IMR-90 (cell line): Measurements from ENCODE around the gene ZNF202. TPM values are rescaled to one million over a fixed set of nuclear protein-coding genes. Genes with fewer than 3 reads are reported as not detected.
A peak's percentile ranks its signal among the peaks of the same experiment; 100 is the strongest.

Source experiments
- ATAC-seq: fragments of 200-7000 bp; cut with Tn5 transposase; 2 replicates; pipeline ENCODE4 v1.9.1; 2020; ENCODE audit warnings: low read depth, mild to moderate bottlenecking, moderate library complexity
- BruUV-seq: library from RNA; stranded (reverse); fragments of 400-500 nt; replicated peaks from 2 replicates; lab custom pipeline; 2021; lab: Mats Ljungman, UMichigan
- CTCF ChIA-PET: fragments of 300-600 bp; formaldehyde crosslinking; extraction: SDS; loops from one replicate; lab custom pipeline; 2021; ENCODE audit warnings: antibody characterized with exemption; lab: Yijun Ruan, JAX
- POLR2A ChIA-PET: fragments of 300-600 bp; sonication (Branson Sonifier 250); formaldehyde crosslinking; loops from one replicate; lab custom pipeline; 2022; ENCODE audit warnings: antibody characterized with exemption; ENCODE audit not compliant: unreplicated experiment; lab: Charles Lee
- DNase-seq: peaks from one replicate; pipeline ENCODE4 v3.0.0; 2013
- H2AFZ ChIP-seq: replicated peaks from 2 replicates; pipeline ENCODE3; 2013; ENCODE audit warnings: low read length, mild to moderate bottlenecking; ENCODE audit not compliant: poor library complexity
- H2AK5ac ChIP-seq: 2 replicates; pipeline ENCODE4 v1.6.1; 2013; ENCODE audit warnings: low read depth, low read length, inconsistent platforms
- H2AK9ac ChIP-seq: replicated peaks from 2 replicates; pipeline ENCODE3; 2013; ENCODE audit warnings: mild to moderate bottlenecking, low read depth, low read length, moderate library complexity; ENCODE audit not compliant: poor library complexity
- H2BK120ac ChIP-seq: 2 replicates; pipeline ENCODE4 v1.6.1; 2013; ENCODE audit warnings: low read depth, low read length, inconsistent platforms
- H2BK15ac ChIP-seq: 3 replicates; pipeline ENCODE4 v1.6.1; 2013; ENCODE audit warnings: low read depth, low read length, inconsistent platforms
- H2BK20ac ChIP-seq: 2 replicates; pipeline ENCODE4 v1.6.1; 2013; ENCODE audit warnings: low read depth, mild to moderate bottlenecking, inconsistent platforms, low read length, moderate library complexity
- H2BK5ac ChIP-seq: 2 replicates; pipeline ENCODE4 v1.6.1; 2013; ENCODE audit warnings: mild to moderate bottlenecking, low read depth, low read length, inconsistent platforms; ENCODE audit not compliant: poor library complexity, severe bottlenecking
- H3K14ac ChIP-seq: replicated peaks from 2 replicates; pipeline ENCODE4 v1.6.1; 2013; ENCODE audit warnings: low read depth, low read length, inconsistent platforms
- H3K18ac ChIP-seq: 2 replicates; pipeline ENCODE4 v1.6.1; 2013; ENCODE audit warnings: low read depth, low read length, control low read depth
- H3K23ac ChIP-seq: 2 replicates; pipeline ENCODE4 v1.6.1; 2013; ENCODE audit warnings: low read depth, low read length, inconsistent platforms
- H3K27ac ChIP-seq: 2 replicates; pipeline ENCODE4 v1.5.1; 2013; ENCODE audit warnings: mild to moderate bottlenecking, control low read depth, low read length; ENCODE audit not compliant: insufficient read depth
- H3K27me3 ChIP-seq: 2 replicates; pipeline ENCODE4 v1.6.1; 2013; ENCODE audit warnings: low read length; ENCODE audit not compliant: control insufficient read depth, insufficient read depth
- H3K36me3 ChIP-seq: 2 replicates; pipeline ENCODE4 v1.6.1; 2013; ENCODE audit warnings: low read length, mixed read lengths; ENCODE audit not compliant: control insufficient read depth, insufficient read depth
- H3K4ac ChIP-seq: 2 replicates; pipeline ENCODE4 v1.6.1; 2013; ENCODE audit warnings: low read depth, low read length, inconsistent platforms
- H3K4me1 ChIP-seq: 2 replicates; pipeline ENCODE4 v1.6.1; 2013; ENCODE audit warnings: low read length, mixed read lengths; ENCODE audit not compliant: control insufficient read depth, insufficient read depth
- H3K4me2 ChIP-seq: 2 replicates; pipeline ENCODE4 v1.6.1; 2013; ENCODE audit warnings: low read depth, mild to moderate bottlenecking, control low read depth, low read length, moderate library complexity
- H3K4me3 ChIP-seq: 2 replicates; pipeline ENCODE4 v1.5.1; 2013; ENCODE audit warnings: low read depth, mild to moderate bottlenecking, control low read depth, low read length, moderate library complexity; ENCODE audit not compliant: insufficient read depth
- H3K56ac ChIP-seq: 2 replicates; pipeline ENCODE4 v1.6.1; 2013; ENCODE audit warnings: low read length, inconsistent platforms; ENCODE audit not compliant: insufficient read depth; ENCODE audit errors: extremely low read depth
- H3K79me1 ChIP-seq, 2 experiments: 2 replicates each; pipeline ENCODE4 v1.6.1; 2013; ENCODE audit warnings: low read length in 2 of 2, inconsistent platforms in 1 of 2, low read depth in 1 of 2
- H3K9ac ChIP-seq: 2 replicates; pipeline ENCODE4 v1.6.1; 2013; ENCODE audit warnings: low read depth, low read length, control low read depth
- H3K9me1 ChIP-seq: 2 replicates; pipeline ENCODE4 v1.6.1; 2013; ENCODE audit warnings: low read length, inconsistent platforms; ENCODE audit not compliant: insufficient read depth
- H3K9me3 ChIP-seq: 2 replicates; pipeline ENCODE4 v1.6.1; 2013; ENCODE audit warnings: low read length; ENCODE audit not compliant: control insufficient read depth, insufficient read depth
- H4K20me1 ChIP-seq: 2 replicates; pipeline ENCODE4 v1.6.1; 2013; ENCODE audit warnings: low read length, inconsistent platforms; ENCODE audit not compliant: insufficient read depth
- H4K5ac ChIP-seq: 2 replicates; pipeline ENCODE4 v1.6.1; 2013; ENCODE audit warnings: mild to moderate bottlenecking, low read depth, low read length, control low read depth
- H4K8ac ChIP-seq, 2 experiments: 2 replicates each; pipeline ENCODE4 v1.6.1; 2013; ENCODE audit warnings: low read depth in 2 of 2, low read length in 2 of 2, control low read depth in 1 of 2, inconsistent platforms in 1 of 2
- H4K91ac ChIP-seq: 2 replicates; pipeline ENCODE4 v1.6.1; 2013; ENCODE audit warnings: low read depth, low read length, inconsistent platforms; ENCODE audit not compliant: insufficient read depth
- CEBPB ChIP-seq: IDR thresholded peaks from 2 replicates; pipeline ENCODE4 v1.6.1; 2012; ENCODE audit warnings: low read depth, low read length, improper control_type of control experiment
- ELK1 ChIP-seq: fragments of 150-350 bp; IDR thresholded peaks from 2 replicates; pipeline ENCODE4 v1.6.1; 2016; ENCODE audit warnings: low read depth, mild to moderate bottlenecking, low read length, moderate library complexity, borderline replicate concordance
- FOS ChIP-seq: fragments of 150-350 bp; IDR thresholded peaks from 2 replicates; pipeline ENCODE4 v1.6.1; 2016; ENCODE audit warnings: low read depth, low read length
- MAFK ChIP-seq: IDR thresholded peaks from 2 replicates; pipeline ENCODE4 v1.6.1; 2012; ENCODE audit warnings: low read depth, low read length, improper control_type of control experiment
- MAZ ChIP-seq: IDR thresholded peaks from 2 replicates; pipeline ENCODE4 v1.6.1; 2012; ENCODE audit warnings: low read depth, mild to moderate bottlenecking, low read length, improper control_type of control experiment, moderate library complexity, borderline replicate concordance
- MXI1 ChIP-seq: IDR thresholded peaks from 2 replicates; pipeline ENCODE4 v1.6.1; 2012; ENCODE audit warnings: low read depth, mild to moderate bottlenecking, low read length, moderate library complexity, borderline replicate concordance
- NFE2L2 ChIP-seq: fragments of 150-350 bp; IDR thresholded peaks from 2 replicates; pipeline ENCODE4 v1.6.1; 2016; ENCODE audit warnings: low read depth, mild to moderate bottlenecking, low read length
- RAD21 ChIP-seq: IDR thresholded peaks from 2 replicates; pipeline ENCODE4 v1.6.1; 2012; ENCODE audit warnings: low read length, improper control_type of control experiment
- SMC3 ChIP-seq: fragments of 150-350 bp; IDR thresholded peaks from 2 replicates; pipeline ENCODE4 v1.6.1; 2016; ENCODE audit warnings: low read depth, mild to moderate bottlenecking, antibody characterized with exemption, low read length, moderate library complexity
- WGBS, 2 experiments: methylation state at CpG; one replicate each; pipeline versions ENCODE4 v1.1.5 to v1.1.7; 2013; ENCODE audit warnings: missing lambda C conversion rate in 2 of 2; ENCODE audit not compliant: insufficient read length in 1 of 2; ENCODE audit errors: extremely low coverage in 2 of 2; 5-methylcytosine and 5-hydroxymethylcytosine counted together
- dilution Hi-C: fragments of 300-500 bp; cut with HindIII; formaldehyde crosslinking; loops from one replicate; pipeline ENCODE4 v1.14.3; 2018; ENCODE audit warnings: low sequenced_read_pairs; ENCODE audit not compliant: unreplicated experiment
- in situ Hi-C: fragments of 300-500 bp; cut with MboI; formaldehyde crosslinking; loops from 3 replicates; pipeline ENCODE4 v1.14.3; 2019; ENCODE audit warnings: low sequenced_read_pairs, inconsistent platforms, mixed read lengths
- intact Hi-C: fragments of 100-400 bp; cut with micrococcal nuclease; formaldehyde crosslinking; loops from 2 replicates; pipeline ENCODE4 v1.10.0; 2022
- polyA plus RNA-seq, 3 experiments: library from polyadenylated mRNA; depleted of rRNA; stranded (reverse); fragments of >200 nt; gene quantifications; 2 replicates each; pipeline ENCODE4 v1.2.3, GENCODE V29; 2012; ENCODE audit warnings: low replicate concordance in 1 of 3
- total RNA-seq: library from RNA; depleted of rRNA; stranded (reverse); fragments of >200 nt; gene quantifications from 2 replicates; pipeline ENCODE4 v1.2.3, GENCODE V29; 2012

ZNF202 gene
- total and polyA plus RNA-seq, 2 of the 4 experiments (the other 2 are of a cell fraction), result 7.7 to 8.2 TPM

- Histone ChIP-seq H2AK9ac (peak overlapping the region; percentile 66), H3K9me3 (no peaks in the 10 kb centered on the region), H4K91ac (no peak overlapping the region), H2BK15ac (no peak overlapping the region), H3K79me1 (peaks cover 24 to 37% of the 10 kb centered on the region in 2 experiments), H3K56ac (peak overlapping the region; percentile 55), H4K8ac (peak overlapping the region; percentile 31 to 81), H3K27ac (peak overlapping the region; percentile 59), H3K36me3 (peaks cover 4% of the 10 kb centered on the region), H2AFZ (peak overlapping the region; percentile 93), H3K14ac (peak overlapping the region; percentile 37; the same call in 1 of the 2 replicates), H2BK120ac (no peak overlapping the region), H3K9ac (peak overlapping the region; percentile 78), H3K27me3 (no peaks in the 10 kb centered on the region), H3K23ac (no peak overlapping the region), H3K4ac (peak overlapping the region; percentile 69), H3K4me2 (peak overlapping the region; percentile 68), H3K4me1 (peaks cover 4% of the 10 kb centered on the region; the same call in 1 of the 2 replicates), H3K18ac (no peak overlapping the region), H2BK20ac (no peak overlapping the region), H3K4me3 (peak overlapping the region; percentile 84), H2AK5ac (peak overlapping the region; percentile 1; the same call in 1 of the 2 replicates), H2BK5ac (no peak overlapping the region), H4K20me1 (no peaks in the 10 kb centered on the region), H3K9me1 (no peaks in the 10 kb centered on the region), H4K5ac (0 out of 2 replicates have a peak overlapping the region, but pooled peaks have one; percentile 19)
- ChIA-PET POLR2A (no interaction called here), CTCF (no interaction called here)
- no peak for DNase-seq
- peak; percentile 1; the same call in 1 of the 2 replicates for ATAC-seq
- WGBS, 2 experiments, result no CpG with 5 or more reads among the region's 6 CpGs
- intact Hi-C loops, result no loop called here
- dilution Hi-C loops, result no loop called here
- TF ChIP-seq ELK1 (no peak), NFE2L2 (no peak), CEBPB (no peak), RAD21 (no peak), MXI1 (no peak), FOS (no peak), MAFK (no peak), MAZ (no peak), SMC3 (no peak)
- no TSS peak for BruUV-seq
- in situ Hi-C loops, result no loop called here
Measured at GRCh38 chr11:123740787-123741158, 687 bp downstream of the ZNF202 start.
